Astrocyte (in vitro differentiated cells and primary cell): Measurements from ENCODE around the gene AK8. TPM values are rescaled to one million over a fixed set of nuclear protein-coding genes. Genes with fewer than 3 reads are reported as not detected.

Experiments used
- DNase-seq: peaks from one replicate; pipeline ENCODE4 v3.0.0-alpha.2; 2010; ENCODE audit warnings: low read depth
- FAIRE-seq: peaks from 2 replicates; lab custom pipeline; 2011; peaks lifted over from hg19 to GRCh38; lab: Jason Lieb, UNC
- H2AFZ ChIP-seq: 2 replicates; pipeline ENCODE4 v1.6.0; 2012; ENCODE audit warnings: low read depth, low read length, inconsistent platforms
- H3K27ac ChIP-seq: 2 replicates; pipeline ENCODE4 v1.5.1; 2011; ENCODE audit warnings: low read depth, low read length, inconsistent platforms
- H3K27me3 ChIP-seq: 2 replicates; pipeline ENCODE4 v1.6.0; 2011; ENCODE audit warnings: low read length, inconsistent platforms; ENCODE audit not compliant: insufficient read depth
- H3K36me3 ChIP-seq: 2 replicates; pipeline ENCODE4 v1.5.1; 2011; ENCODE audit warnings: low read length, inconsistent platforms; ENCODE audit not compliant: insufficient read depth
- H3K4me1 ChIP-seq: 2 replicates; pipeline ENCODE4 v1.5.1; 2011; ENCODE audit warnings: low read length, inconsistent platforms; ENCODE audit not compliant: insufficient read depth
- H3K4me2 ChIP-seq: 2 replicates; pipeline ENCODE4 v1.6.0; 2012; ENCODE audit warnings: low read length, inconsistent platforms
- H3K4me3 ChIP-seq: 2 replicates; pipeline ENCODE4 v1.5.1; 2011; ENCODE audit warnings: low read depth, mild to moderate bottlenecking, low read length, inconsistent platforms; ENCODE audit not compliant: insufficient read depth
- H3K79me2 ChIP-seq: 2 replicates; pipeline ENCODE4 v1.6.0; 2012; ENCODE audit warnings: mild to moderate bottlenecking, low read length, inconsistent platforms; ENCODE audit not compliant: insufficient read depth
- H3K9ac ChIP-seq: 2 replicates; pipeline ENCODE4 v1.6.0; 2012; ENCODE audit warnings: mild to moderate bottlenecking, low read length, inconsistent platforms
- H3K9me3 ChIP-seq: 2 replicates; pipeline ENCODE4 v1.5.1; 2012; ENCODE audit warnings: low read depth, mild to moderate bottlenecking, low read length, inconsistent platforms; ENCODE audit not compliant: insufficient read depth
- H4K20me1 ChIP-seq: 2 replicates; pipeline ENCODE4 v1.6.0; 2012; ENCODE audit warnings: low read length, inconsistent platforms; ENCODE audit not compliant: insufficient read depth
- H3K27ac Mint-ChIP-seq: one replicate; pipeline ENCODE4 v1.8.0; 2021; ENCODE audit warnings: mild to moderate bottlenecking, mixed read lengths; ENCODE audit not compliant: unreplicated experiment
- H3K27me3 Mint-ChIP-seq: one replicate; pipeline ENCODE4 v1.8.0; 2021; ENCODE audit warnings: low read depth, mixed read lengths; ENCODE audit not compliant: unreplicated experiment
- H3K36me3 Mint-ChIP-seq: one replicate; pipeline ENCODE4 v1.8.0; 2021; ENCODE audit warnings: low read depth, mixed read lengths; ENCODE audit not compliant: unreplicated experiment
- H3K4me1 Mint-ChIP-seq: one replicate; pipeline ENCODE4 v1.8.0; 2021; ENCODE audit warnings: low read depth, mixed read lengths; ENCODE audit not compliant: unreplicated experiment
- H3K4me3 Mint-ChIP-seq: one replicate; pipeline ENCODE4 v1.8.0; 2021; ENCODE audit warnings: mild to moderate bottlenecking, moderate library complexity, mixed read lengths; ENCODE audit not compliant: unreplicated experiment
- H3K9me3 Mint-ChIP-seq: one replicate; pipeline ENCODE4 v1.8.0; 2021; ENCODE audit warnings: mild to moderate bottlenecking, mixed read lengths; ENCODE audit not compliant: unreplicated experiment
- CTCF ChIP-seq: IDR thresholded peaks from 2 replicates; pipeline ENCODE4 v1.5.1; 2011; ENCODE audit warnings: low read depth, mild to moderate bottlenecking, inconsistent platforms, low read length, moderate library complexity; ENCODE audit not compliant: insufficient read depth
- EZH2 ChIP-seq: IDR thresholded peaks from 2 replicates; pipeline ENCODE4 v1.6.1; 2012; ENCODE audit warnings: mild to moderate bottlenecking, low read length, inconsistent platforms; ENCODE audit not compliant: insufficient read depth
- total RNA-seq: library from RNA; stranded (reverse); gene quantifications from 2 replicates; pipeline ENCODE4 v1.2.1, GENCODE V29; 2021

AK8 gene
- total RNA-seq, 1 donor from 2014 or later, result 0.27 TPM

DNA sequence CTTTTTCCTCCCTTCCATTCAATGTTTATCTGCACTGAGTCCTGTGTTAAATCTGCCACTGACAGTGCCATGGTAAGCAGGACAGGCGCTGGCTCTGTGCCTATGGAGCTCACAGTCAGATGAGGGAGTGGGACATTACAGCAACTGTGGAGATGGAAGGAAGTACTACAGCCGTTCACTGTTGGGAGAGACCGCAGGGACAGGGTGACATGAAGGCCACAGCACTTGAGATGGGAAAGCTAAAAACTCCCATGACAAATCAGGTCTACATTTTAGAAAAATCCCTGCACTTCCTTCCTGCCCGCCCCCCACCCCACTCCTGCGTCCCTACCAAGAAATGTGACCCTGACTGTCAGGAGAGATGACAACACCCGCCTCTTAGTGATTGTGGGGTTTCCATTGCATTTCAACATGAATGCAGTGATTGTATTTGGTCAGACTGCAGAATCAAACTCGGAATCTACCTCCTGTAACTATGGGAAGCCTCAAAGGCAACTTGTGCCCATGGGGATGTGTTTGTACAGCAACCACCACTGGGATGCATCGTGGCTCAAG, 151.4 kb downstream of the AK8 start:
- H3K36me3 Mint-ChIP-seq, result no peaks in the 10 kb centered on the region
- H3K9ac ChIP-seq, result no peak overlapping the region
- H3K4me2 ChIP-seq, result no peak overlapping the region
- no peaks in the 10 kb centered on the region for H3K79me2 ChIP-seq
- FAIRE-seq (no peak), DNase-seq (no peak)
- no peak overlapping the region for H3K27ac ChIP-seq
- no peaks in the 10 kb centered on the region for H3K36me3 ChIP-seq
- peaks cover 8% of the 10 kb centered on the region for H3K9me3 Mint-ChIP-seq
- no peak overlapping the region for H3K4me3 Mint-ChIP-seq
- H3K4me1 ChIP-seq, result no peaks in the 10 kb centered on the region
- no peaks in the 10 kb centered on the region for H3K4me1 Mint-ChIP-seq
- H3K27ac Mint-ChIP-seq, result no peak overlapping the region
- H3K27me3 ChIP-seq, result peaks cover 7% of the 10 kb centered on the region
- peaks cover 41% of the 10 kb centered on the region for H3K27me3 Mint-ChIP-seq
- H2AFZ ChIP-seq, result no peak overlapping the region
- H4K20me1 ChIP-seq, result no peaks in the 10 kb centered on the region
- no peak overlapping the region for H3K4me3 ChIP-seq
- TF ChIP-seq CTCF (no peak), EZH2 (no peak)
- H3K9me3 ChIP-seq, result no peaks in the 10 kb centered on the region

DNA sequence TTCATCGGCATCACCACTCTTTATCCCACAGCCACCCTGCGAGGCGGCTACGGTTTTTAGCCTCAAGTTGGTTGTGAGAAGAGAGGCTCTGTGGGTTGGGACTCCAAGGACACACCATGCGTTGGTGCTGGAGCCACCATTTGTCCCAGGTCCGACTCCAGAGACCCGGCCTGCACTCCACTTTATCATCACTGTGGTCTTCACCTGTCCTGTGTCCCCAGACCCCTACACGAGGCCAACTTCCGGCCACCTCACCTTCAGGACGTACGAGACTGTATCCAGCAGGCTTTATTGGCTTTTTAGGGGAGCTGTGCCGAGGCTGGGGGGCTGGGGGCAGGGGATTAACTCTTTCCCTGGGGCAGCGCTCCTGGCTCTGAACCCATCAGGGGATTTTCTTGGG, 152.8 kb downstream of the AK8 start:
- H3K27ac Mint-ChIP-seq, result no peak overlapping the region

More for the DNA sequence above, 152.8 kb downstream of the AK8 start:
- no peak overlapping the region for H2AFZ ChIP-seq
- no peaks in the 10 kb centered on the region for H3K36me3 ChIP-seq
- no peak for FAIRE-seq
- peaks cover 8% of the 10 kb centered on the region for H3K9me3 Mint-ChIP-seq
- H3K4me3 ChIP-seq, result no peak overlapping the region
- no peak overlapping the region for H3K4me2 ChIP-seq
- H3K79me2 ChIP-seq, result no peaks in the 10 kb centered on the region
- H3K9me3 ChIP-seq, result no peaks in the 10 kb centered on the region
- no peaks in the 10 kb centered on the region for H4K20me1 ChIP-seq
- H3K27me3 Mint-ChIP-seq, result peaks cover 43% of the 10 kb centered on the region
- no peak overlapping the region for H3K9ac ChIP-seq
- H3K4me1 Mint-ChIP-seq, result no peaks in the 10 kb centered on the region
- no peaks in the 10 kb centered on the region for H3K36me3 Mint-ChIP-seq
- no peak overlapping the region for H3K4me3 Mint-ChIP-seq
- TF ChIP-seq EZH2, result no peak
- TF ChIP-seq CTCF, result no peak
- no peaks in the 10 kb centered on the region for H3K4me1 ChIP-seq
- no peak overlapping the region for H3K27ac ChIP-seq
- H3K27me3 ChIP-seq, result peaks cover 4% of the 10 kb centered on the region
- no peak for DNase-seq
